ENCODE results near the gene ANP32A. TPM values are rescaled to one million over a fixed set of nuclear protein-coding genes. Genes with fewer than 3 reads are reported as not detected.

Gene ANP32A
- polyA plus RNA-seq, 10 donors = 155 to 212 (median 171) TPM

GRCh38 chr15:68822818-68823217, 2.1 kb upstream of the ANP32A start:
- no peak for DNase-seq

- DNase-seq = peak in 1 of 3 donors; percentile 25
Measured at GRCh38 chr15:68821841-68822381, 1.2 kb upstream of the ANP32A start.

DNA sequence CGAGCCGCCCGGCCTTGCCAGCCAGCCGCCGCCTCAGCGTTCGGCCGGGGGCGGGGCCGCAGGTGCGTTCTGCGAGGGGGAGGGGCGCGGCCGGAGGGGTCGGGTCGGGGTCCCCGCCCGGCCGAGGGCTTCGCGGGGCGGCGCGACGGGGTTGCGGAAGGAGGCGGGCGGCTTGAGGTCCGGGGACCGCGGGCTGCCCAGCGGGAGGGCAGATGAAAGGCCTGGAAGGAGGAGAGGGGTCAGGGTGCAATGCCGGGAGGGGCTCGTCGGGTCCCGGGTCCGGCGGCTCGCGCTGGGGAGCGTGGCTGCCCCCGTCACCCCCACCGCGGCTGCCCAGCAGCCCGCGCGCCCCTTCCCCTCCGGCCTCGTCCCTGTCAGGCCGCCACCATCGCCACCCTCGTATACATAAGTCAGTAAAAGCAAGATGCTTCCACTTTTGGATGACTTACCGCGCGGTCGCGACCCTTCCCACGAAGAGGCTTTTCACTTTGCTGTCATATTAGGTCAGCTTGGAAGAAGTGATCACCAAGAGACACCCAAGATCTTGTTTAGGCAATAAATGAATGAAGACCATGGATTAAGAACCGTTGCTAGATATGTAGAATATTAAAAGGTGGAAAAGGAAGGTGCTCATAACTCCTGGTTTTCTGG, 620 bp upstream of the ANP32A start:
- peak in 1 of 3 donors; percentile 60 for DNase-seq

- peak; percentile 80 to 94 (median 85) for DNase-seq
Measured at GRCh38 chr15:68819495-68820294, 1.0 kb downstream of the ANP32A start.

DNA sequence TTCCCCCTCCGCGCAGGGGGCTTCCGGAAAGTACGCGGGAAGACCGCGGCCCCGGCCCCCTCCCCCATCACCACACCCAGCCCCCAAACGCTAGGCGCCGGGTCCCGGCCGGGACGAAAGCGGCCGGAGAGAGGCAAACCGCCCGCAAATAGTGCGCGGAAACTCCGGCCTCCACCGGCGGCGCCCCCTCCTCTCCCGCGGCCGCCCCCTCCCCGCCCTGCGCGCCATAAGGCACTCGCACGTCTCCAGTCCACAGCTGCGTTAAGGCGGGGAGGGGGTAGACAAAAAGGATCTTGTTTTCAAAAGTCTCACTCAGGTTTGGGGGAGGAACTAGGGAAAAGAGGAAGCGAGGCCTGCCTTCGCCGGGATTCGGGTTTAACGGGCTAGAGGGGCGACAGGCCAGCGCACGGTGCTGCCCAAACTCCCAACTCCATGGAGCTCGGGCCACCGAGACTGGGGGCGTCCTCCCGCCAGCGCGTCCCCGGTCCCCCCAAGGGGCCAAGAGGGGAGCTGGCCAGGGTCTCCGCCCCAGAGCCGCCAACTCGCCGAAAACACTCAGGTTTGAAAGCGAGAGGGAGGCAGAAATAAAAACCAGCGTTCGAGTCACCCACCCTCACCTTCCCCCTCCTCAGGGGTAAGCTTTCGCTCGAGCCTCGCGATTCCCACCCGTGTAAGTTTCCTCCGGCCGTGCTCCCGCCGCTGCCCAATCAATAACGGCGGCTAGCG, 1.8 kb downstream of the ANP32A start:
- DNase-seq = peak; percentile 69 to 92 (median 73)

DNA sequence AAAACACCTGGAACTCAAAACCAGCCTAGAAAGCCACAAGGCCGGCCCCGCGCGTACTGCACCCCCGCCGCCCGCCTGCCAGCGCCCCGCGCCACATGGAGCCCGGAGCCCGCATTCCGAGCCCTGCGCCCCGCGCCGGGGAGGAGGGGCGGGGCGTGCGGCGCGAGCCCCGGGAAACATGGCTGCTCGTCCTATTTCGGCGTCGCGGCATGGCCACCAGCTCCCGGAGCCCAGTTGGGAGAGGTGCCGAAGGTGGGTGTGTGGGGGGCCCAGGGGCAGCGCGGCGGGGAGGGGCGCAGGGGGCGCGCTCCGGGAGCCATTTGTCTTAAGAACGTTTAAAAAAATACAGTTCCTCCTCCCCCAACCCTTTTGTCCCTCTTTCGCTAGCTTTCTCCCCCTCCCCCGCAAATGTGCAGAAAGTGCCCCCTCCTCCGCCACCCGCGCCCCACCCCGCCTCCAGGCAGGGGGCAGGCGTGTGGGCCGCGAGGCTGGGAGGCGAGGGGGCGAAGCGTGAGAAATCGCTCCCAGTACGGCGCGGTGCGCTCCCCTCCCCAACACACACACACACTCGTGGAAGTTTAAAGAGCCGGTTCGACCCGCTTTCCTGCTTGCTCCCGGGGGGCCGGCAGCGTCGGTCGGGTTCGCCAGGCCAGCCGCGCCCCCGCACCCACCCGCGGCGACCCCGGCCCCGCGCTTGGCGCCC, 2.5 kb downstream of the ANP32A start:
- DNase-seq = peak; percentile 79 to 91 (median 85)

- peak; percentile 61 to 93 (median 80) for DNase-seq
Measured at GRCh38 chr15:68817304-68818065, 3.2 kb downstream of the ANP32A start.

DNA sequence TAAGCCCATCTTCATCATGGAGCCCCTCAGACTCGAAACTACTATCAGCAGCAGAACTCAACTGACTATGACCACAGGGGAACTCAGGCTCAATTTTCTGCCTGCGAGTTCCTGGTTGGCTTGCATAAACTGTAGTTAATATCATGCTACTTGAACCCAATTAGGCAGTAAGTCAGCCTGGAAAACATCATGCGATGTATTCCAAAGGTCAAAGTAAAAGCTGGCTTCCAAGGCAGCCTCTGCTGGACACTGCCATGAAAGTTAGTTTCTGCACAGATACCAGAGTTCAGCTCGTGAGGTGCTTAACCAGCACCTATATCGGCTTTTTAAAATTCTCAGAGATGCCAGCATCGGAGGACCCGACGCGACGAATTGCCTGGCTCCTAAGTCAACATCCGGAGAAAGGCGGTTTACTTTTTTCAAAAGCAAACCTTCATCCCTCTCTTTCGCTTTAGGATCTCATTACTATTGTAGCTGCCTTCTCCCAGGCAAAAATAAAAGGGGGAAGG, 3.8 kb downstream of the ANP32A start:
- no peak for DNase-seq

GRCh38 chr15:68816158-68816557, 4.5 kb downstream of the ANP32A start:
- no peak for DNase-seq

DNA sequence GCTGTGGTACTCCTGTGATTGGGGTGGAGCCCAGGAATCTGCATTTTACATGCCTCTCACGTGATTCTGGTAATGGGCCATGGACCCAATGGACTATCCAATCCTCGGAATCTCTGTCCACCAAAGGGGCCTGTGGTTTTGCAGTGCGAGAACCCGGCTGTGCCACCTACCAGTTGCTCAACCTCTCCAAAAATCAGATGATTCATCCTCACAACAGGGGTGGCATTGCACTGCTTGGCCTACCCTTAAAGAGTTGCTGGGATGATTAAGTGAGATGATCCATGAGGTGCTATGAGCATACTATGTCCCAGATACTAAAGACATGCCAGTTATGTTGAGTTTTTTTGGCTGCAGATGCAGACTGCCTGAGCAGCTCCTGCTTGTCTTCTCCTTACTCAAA, 5.1 kb downstream of the ANP32A start:
- no peak for DNase-seq

GRCh38 chr15:68814596-68814995, 6.1 kb downstream of the ANP32A start:
- DNase-seq = no peak

- peak in 1 of 3 donors; percentile 37 for DNase-seq
Measured at GRCh38 chr15:68812597-68813431, 7.9 kb downstream of the ANP32A start.

DNA sequence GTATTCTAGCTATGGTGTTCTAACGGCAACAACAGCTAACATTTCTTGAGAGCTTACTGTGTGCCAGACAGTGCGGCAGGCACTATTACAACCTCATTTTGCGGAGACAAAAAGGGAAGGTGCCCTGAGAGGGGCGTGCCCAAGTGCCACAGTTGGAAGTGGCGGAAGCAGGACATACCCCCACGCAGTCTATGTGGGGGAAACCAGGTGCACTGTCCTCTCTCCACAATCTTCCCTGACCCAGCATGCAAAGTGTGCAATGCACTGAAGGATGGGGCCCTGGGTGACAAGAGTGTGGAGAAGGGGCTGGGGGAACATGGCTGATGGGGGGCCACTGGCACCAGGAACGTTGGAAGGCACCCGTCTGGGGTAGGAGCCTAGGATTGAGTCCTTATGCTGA, 8.6 kb downstream of the ANP32A start:
- DNase-seq = no peak

GRCh38 chr15:68809517-68809916, 11.2 kb downstream of the ANP32A start:
- DNase-seq = no peak

DNA sequence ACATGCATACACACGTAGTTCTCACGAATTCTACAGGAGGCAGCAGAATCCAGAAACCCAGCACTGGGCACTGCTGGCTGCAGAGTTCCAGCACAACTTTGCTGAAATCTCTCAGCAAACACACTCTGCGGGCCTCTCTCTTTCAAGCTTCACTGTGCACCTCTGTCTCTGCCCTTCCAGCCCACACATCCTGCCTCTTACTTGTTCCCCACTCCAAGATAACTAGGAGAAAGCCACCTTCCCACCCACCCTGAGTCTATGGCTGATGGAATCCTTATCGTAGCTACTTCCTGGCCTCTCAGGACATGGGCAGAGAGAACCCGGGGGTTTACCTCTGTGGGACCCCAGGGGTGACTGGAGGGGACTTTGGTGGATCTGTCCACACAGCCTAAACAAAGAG, 11.9 kb downstream of the ANP32A start:
- no peak for DNase-seq

GRCh38 chr15:68808091-68808490, 12.6 kb downstream of the ANP32A start:
- DNase-seq = no peak

DNA sequence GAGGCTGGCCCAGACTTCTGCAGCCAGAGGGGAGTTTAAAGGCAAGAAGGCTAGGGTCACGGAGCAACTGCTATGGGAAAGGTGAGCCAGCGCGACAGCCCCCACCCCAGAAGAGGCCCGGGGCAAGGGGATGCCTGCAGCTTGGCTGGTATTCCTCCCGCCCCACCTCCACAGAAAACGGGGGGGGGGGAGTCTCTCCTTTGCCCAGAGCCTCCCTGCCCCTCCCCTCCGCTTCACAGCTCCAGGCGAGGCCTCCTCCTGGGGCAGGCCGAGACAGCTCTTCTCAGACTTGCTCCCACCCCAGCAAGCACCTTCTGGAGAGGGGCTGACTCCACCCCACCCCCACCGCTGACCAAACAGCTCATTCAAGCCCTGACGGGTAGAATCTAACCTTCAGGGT, 13.4 kb downstream of the ANP32A start:
- no peak for DNase-seq

GRCh38 chr15:68806220-68807060, 14.3 kb downstream of the ANP32A start:
- DNase-seq = no peak

DNA sequence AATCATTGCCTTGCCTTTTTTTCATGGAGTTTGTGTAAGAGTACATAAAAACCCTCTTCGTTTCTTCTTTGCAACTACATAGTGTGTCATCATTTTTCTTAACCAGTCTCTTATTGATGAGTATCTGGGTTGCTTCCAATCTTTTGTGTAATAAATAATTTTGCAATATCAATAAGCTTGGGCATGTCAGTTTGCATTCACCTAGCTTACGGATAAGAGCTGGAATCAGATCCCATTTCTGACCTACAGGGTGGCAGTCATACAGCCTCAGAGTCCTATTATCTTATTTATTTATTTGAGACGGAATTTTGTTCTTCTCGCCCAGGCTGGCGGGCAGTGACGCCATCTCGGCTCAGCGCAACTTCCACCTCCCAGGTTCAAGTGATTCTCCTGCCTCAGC, 18.3 kb downstream of the ANP32A start:
- DNase-seq = no peak

Measured in muscle of back (tissue), 11 donors.